Right lobe of liver (tissue), 4 donors: ENCODE results near the gene GPATCH2.

Source experiments
- POLR2A ChIP-seq: fragments of 450-650 bp; IDR thresholded peaks from one replicate; pipeline ENCODE4 v1.6.1; 2017; ENCODE audit warnings: antibody characterized with exemption, mild to moderate bottlenecking
- TF ChIP-seq, protein P1 (sequence below), 4 donors: fragments of 200-600 bp in 3 of 4; fragments of 450-650 bp in 1 of 4; IDR thresholded peaks; one replicate each; pipeline versions ENCODE4 v1.5.1 to v1.8.0; 2016 to 2022; ENCODE audit warnings: antibody characterized with exemption in 4 of 4, mild to moderate bottlenecking in 2 of 4
- donor health status: DM: no; HTN: no; CAD: no.
- donor health status: DM: no; HTN: no; CAD: no.
- donor health status: DM: no; HTN: yes; CAD: no.

DNA sequence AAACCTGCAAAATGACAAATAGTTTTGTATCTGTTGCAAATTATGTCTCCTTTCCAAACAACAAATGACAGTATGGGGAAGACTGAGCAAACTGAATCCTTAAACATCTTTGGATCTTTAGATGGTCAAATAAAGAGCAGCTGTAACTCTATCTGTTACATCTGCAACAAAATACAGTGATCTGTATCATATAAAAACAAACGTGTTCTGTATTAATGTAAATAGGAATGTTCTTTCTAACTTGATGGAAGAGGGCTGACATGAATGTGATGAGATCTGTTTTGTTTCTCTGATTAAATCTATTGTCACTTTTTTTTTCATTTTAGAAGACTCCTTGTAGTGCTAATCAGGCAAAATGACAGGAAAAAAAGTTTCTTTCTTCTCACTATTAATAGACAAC, 159.5 kb downstream of the GPATCH2 start:
- TF ChIP-seq, protein P1, sequence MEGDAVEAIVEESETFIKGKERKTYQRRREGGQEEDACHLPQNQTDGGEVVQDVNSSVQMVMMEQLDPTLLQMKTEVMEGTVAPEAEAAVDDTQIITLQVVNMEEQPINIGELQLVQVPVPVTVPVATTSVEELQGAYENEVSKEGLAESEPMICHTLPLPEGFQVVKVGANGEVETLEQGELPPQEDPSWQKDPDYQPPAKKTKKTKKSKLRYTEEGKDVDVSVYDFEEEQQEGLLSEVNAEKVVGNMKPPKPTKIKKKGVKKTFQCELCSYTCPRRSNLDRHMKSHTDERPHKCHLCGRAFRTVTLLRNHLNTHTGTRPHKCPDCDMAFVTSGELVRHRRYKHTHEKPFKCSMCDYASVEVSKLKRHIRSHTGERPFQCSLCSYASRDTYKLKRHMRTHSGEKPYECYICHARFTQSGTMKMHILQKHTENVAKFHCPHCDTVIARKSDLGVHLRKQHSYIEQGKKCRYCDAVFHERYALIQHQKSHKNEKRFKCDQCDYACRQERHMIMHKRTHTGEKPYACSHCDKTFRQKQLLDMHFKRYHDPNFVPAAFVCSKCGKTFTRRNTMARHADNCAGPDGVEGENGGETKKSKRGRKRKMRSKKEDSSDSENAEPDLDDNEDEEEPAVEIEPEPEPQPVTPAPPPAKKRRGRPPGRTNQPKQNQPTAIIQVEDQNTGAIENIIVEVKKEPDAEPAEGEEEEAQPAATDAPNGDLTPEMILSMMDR (IDR thresholded peaks at IDR 0.05): no peak
- no peak for TF ChIP-seq POLR2A
